WTC11 (cell line): Measurements from ENCODE around the gene ITPK1. TPM values are rescaled to one million over a fixed set of nuclear protein-coding genes. Genes with fewer than 3 reads are reported as not detected.

Experiments used
- ATAC-seq: fragments of 200-7000 bp; cut with Tn5 transposase; 2 replicates; pipeline ENCODE4 v1.10.0; 2021; ENCODE audit warnings: mild to moderate bottlenecking, moderate library complexity
- CTCF ChIA-PET: fragments of 300-600 bp; sonication (Branson Sonifier 250); formaldehyde crosslinking; loops from one replicate; lab custom pipeline; 2021; ENCODE audit warnings: antibody characterized with exemption; lab: Charles Lee
- POLR2A ChIA-PET: fragments of 350-600 bp; sonication (Branson Sonifier 250); formaldehyde crosslinking; loops from one replicate; lab custom pipeline; 2021; ENCODE audit warnings: antibody characterized with exemption; lab: Charles Lee
- DNase-seq: peaks from one replicate; pipeline ENCODE4 v3.0.0; 2021; ENCODE audit warnings: low spot score
- H3K27ac Mint-ChIP-seq: 2 replicates; pipeline ENCODE4 v1.8.0; 2021; ENCODE audit warnings: mixed read lengths
- H3K27me3 Mint-ChIP-seq: 2 replicates; pipeline ENCODE4 v1.8.0; 2021; ENCODE audit warnings: low read depth, mild to moderate bottlenecking, moderate library complexity, mixed read lengths
- H3K36me3 Mint-ChIP-seq: 2 replicates; pipeline ENCODE4 v1.8.0; 2021; ENCODE audit warnings: mixed read lengths
- H3K4me1 Mint-ChIP-seq: 2 replicates; pipeline ENCODE4 v1.8.0; 2022; ENCODE audit warnings: mixed read lengths
- H3K4me3 Mint-ChIP-seq: 2 replicates; pipeline ENCODE4 v1.8.0; 2021; ENCODE audit warnings: mild to moderate bottlenecking, moderate library complexity, mixed read lengths
- H3K9me3 Mint-ChIP-seq: 2 replicates; pipeline ENCODE4 v1.8.0; 2021; ENCODE audit warnings: mixed read lengths
- ATF3 ChIP-seq: sonication (generic); formaldehyde crosslinking; conservative IDR thresholded peaks from 2 replicates; pipeline ENCODE4 v1.8.1; 2022; ENCODE audit warnings: mild to moderate bottlenecking, missing genetic modification reagents
- FOXK1 ChIP-seq: sonication (generic); formaldehyde crosslinking; IDR thresholded peaks from 2 replicates; pipeline ENCODE4 v1.8.0; 2022; ENCODE audit warnings: mild to moderate bottlenecking, moderate library complexity, missing genetic modification reagents
- FOXP1 ChIP-seq: sonication (generic); formaldehyde crosslinking; IDR thresholded peaks from 2 replicates; pipeline ENCODE4 v1.8.0; 2022; ENCODE audit warnings: missing genetic modification reagents, mild to moderate bottlenecking, moderate library complexity, borderline replicate concordance
- FOXP4 ChIP-seq: sonication (generic); formaldehyde crosslinking; IDR thresholded peaks from 2 replicates; pipeline ENCODE4 v1.8.0; 2022; ENCODE audit warnings: mild to moderate bottlenecking, missing genetic modification reagents
- GABPB1 ChIP-seq: sonication (generic); formaldehyde crosslinking; IDR thresholded peaks from 2 replicates; pipeline ENCODE4 v1.8.1; 2023; ENCODE audit warnings: mild to moderate bottlenecking, missing genetic modification reagents
- GRHL2 ChIP-seq: fragments of 250-450 bp; sonication (Bioruptor Pico); IDR thresholded peaks from 2 replicates; pipeline ENCODE4 v1.8.0; 2022; ENCODE audit warnings: mild to moderate bottlenecking, moderate library complexity; ENCODE audit not compliant: insufficient replicate concordance, severe bottlenecking
- GTF2I ChIP-seq: fragments of 250-450 bp; sonication (Bioruptor Pico); conservative IDR thresholded peaks from 2 replicates; pipeline ENCODE4 v1.4.0; 2021; ENCODE audit warnings: mild to moderate bottlenecking
- HMGA2 ChIP-seq: fragments of 250-450 bp; sonication (Bioruptor Pico); IDR thresholded peaks from 2 replicates; pipeline ENCODE4 v1.4.0; 2021; ENCODE audit warnings: mild to moderate bottlenecking, moderate library complexity
- KAT7 ChIP-seq: sonication (generic); formaldehyde crosslinking; IDR thresholded peaks from 2 replicates; pipeline ENCODE4 v1.8.1; 2023; ENCODE audit warnings: missing genetic modification reagents, mild to moderate bottlenecking, borderline replicate concordance
- PRRX2 ChIP-seq: fragments of 250-450 bp; sonication (Bioruptor Pico); IDR thresholded peaks from 2 replicates; pipeline ENCODE4 v1.8.0; 2021; ENCODE audit warnings: mild to moderate bottlenecking
- RORB ChIP-seq: fragments of 250-450 bp; sonication (Bioruptor Pico); IDR thresholded peaks from 2 replicates; pipeline ENCODE4 v1.9.0; 2021; ENCODE audit warnings: mild to moderate bottlenecking
- SMAD3 ChIP-seq: sonication (generic); formaldehyde crosslinking; IDR thresholded peaks from 2 replicates; pipeline ENCODE4 v1.8.0; 2022; ENCODE audit warnings: missing genetic modification reagents, mild to moderate bottlenecking, borderline replicate concordance
- TCF7 ChIP-seq: sonication (generic); formaldehyde crosslinking; IDR thresholded peaks from 2 replicates; pipeline ENCODE4 v1.8.0; 2022; ENCODE audit warnings: mild to moderate bottlenecking, low read depth, missing genetic modification reagents, moderate library complexity
- TEAD4 ChIP-seq: sonication (generic); formaldehyde crosslinking; IDR thresholded peaks from 2 replicates; pipeline ENCODE4 v1.8.0; 2022; ENCODE audit warnings: mild to moderate bottlenecking, missing genetic modification reagents
- TP53 ChIP-seq: sonication (generic); formaldehyde crosslinking; IDR thresholded peaks from 2 replicates; pipeline ENCODE4 v1.8.1; 2023; ENCODE audit warnings: mild to moderate bottlenecking, missing genetic modification reagents
- ZBTB21 ChIP-seq: sonication (generic); formaldehyde crosslinking; IDR thresholded peaks from 2 replicates; pipeline ENCODE4 v1.8.1; 2023; ENCODE audit warnings: mild to moderate bottlenecking, missing genetic modification reagents, borderline replicate concordance
- ZNF232 ChIP-seq: sonication (generic); formaldehyde crosslinking; IDR thresholded peaks from 2 replicates; pipeline ENCODE4 v1.8.0; 2022; ENCODE audit warnings: mild to moderate bottlenecking, missing genetic modification reagents
- ZNF396 ChIP-seq: fragments of 250-450 bp; sonication (Bioruptor Pico); IDR thresholded peaks from 2 replicates; pipeline ENCODE4 v1.8.0; 2021; ENCODE audit warnings: mild to moderate bottlenecking, moderate library complexity, borderline replicate concordance
- total RNA-seq: library from RNA; stranded (reverse); gene quantifications from 3 replicates; pipeline ENCODE4 v1.2.3, GENCODE V29; 2021
- TF ChIP-seq, protein P1 (sequence below): sonication (generic); formaldehyde crosslinking; IDR thresholded peaks from 2 replicates; pipeline ENCODE4 v1.8.0; 2022; ENCODE audit warnings: mild to moderate bottlenecking, missing genetic modification reagents
- TF ChIP-seq, protein P2 (sequence below): sonication (generic); formaldehyde crosslinking; IDR thresholded peaks from 2 replicates; pipeline ENCODE4 v1.8.1; 2022; ENCODE audit warnings: low read depth, missing genetic modification reagents, borderline replicate concordance
- TF ChIP-seq, protein P3 (sequence below): sonication (generic); formaldehyde crosslinking; IDR thresholded peaks from 2 replicates; pipeline ENCODE4 v1.8.1; 2022; ENCODE audit warnings: mild to moderate bottlenecking, missing genetic modification reagents, moderate library complexity, borderline replicate concordance
- TF ChIP-seq, protein P4 (sequence below): sonication (generic); formaldehyde crosslinking; IDR thresholded peaks from 2 replicates; pipeline ENCODE4 v1.8.1; 2022; ENCODE audit warnings: low read depth, mild to moderate bottlenecking, moderate library complexity, missing genetic modification reagents, borderline replicate concordance
- TF ChIP-seq, protein P5 (sequence below): sonication (generic); formaldehyde crosslinking; IDR thresholded peaks from 2 replicates; pipeline ENCODE4 v1.8.0; 2023; ENCODE audit warnings: mild to moderate bottlenecking, missing genetic modification reagents

The ITPK1 gene
- total RNA-seq, 1 experiment from 2014 or later = 144 TPM

- TF ChIP-seq, protein P1, sequence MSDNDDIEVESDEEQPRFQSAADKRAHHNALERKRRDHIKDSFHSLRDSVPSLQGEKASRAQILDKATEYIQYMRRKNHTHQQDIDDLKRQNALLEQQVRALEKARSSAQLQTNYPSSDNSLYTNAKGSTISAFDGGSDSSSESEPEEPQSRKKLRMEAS (CRISPR knock-in tag) = no peak
- TF ChIP-seq TEAD4 = no peak
- no peak for TF ChIP-seq TP53 (CRISPR knock-in tag)
- no peak for TF ChIP-seq GTF2I (CRISPR knock-in tag)
- no peak for TF ChIP-seq ZNF396
- no peak for TF ChIP-seq RORB
- no peak for TF ChIP-seq ZBTB21 (CRISPR knock-in tag)
- TF ChIP-seq, protein P2, sequence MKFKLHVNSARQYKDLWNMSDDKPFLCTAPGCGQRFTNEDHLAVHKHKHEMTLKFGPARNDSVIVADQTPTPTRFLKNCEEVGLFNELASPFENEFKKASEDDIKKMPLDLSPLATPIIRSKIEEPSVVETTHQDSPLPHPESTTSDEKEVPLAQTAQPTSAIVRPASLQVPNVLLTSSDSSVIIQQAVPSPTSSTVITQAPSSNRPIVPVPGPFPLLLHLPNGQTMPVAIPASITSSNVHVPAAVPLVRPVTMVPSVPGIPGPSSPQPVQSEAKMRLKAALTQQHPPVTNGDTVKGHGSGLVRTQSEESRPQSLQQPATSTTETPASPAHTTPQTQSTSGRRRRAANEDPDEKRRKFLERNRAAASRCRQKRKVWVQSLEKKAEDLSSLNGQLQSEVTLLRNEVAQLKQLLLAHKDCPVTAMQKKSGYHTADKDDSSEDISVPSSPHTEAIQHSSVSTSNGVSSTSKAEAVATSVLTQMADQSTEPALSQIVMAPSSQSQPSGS (CRISPR knock-in tag) = no peak
- TF ChIP-seq GRHL2 (CRISPR knock-in tag) = no peak
- no peak for TF ChIP-seq SMAD3 (CRISPR knock-in tag)
- no peak for TF ChIP-seq KAT7 (CRISPR knock-in tag)
- TF ChIP-seq, all 79 proteins: peak for 0
These were observed 12.2 kb downstream of the ITPK1 start (continued) for GRCh38 chr14:93103392-93104080.

DNA sequence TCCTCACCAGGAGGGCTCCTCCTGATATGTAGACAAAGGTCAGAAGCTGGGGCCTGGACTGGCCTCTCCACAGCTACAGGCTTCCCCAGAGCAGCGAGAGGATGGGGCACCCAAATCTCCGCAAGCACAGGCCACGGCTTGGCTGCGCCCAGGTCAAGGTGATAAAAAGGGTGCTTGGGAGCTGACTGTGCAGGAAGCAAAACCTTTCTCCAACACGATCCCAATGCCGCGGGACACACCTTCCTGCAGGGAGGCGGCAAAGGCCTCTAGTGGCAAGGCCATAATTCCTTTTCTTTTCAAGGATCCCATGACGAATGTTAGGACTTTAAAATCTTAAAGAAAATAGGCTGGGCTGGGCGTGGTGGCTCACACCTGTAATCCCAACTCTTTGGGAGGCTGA is 13.6 kb downstream of the ITPK1 start:
- POLR2A ChIA-PET = no interaction called here
- Mint-ChIP-seq H3K27me3 (no peaks in the 10 kb centered on the region), H3K36me3 (no peaks in the 10 kb centered on the region), H3K27ac (no peak overlapping the region), H3K4me3 (no peak overlapping the region), H3K9me3 (no peaks in the 10 kb centered on the region), H3K4me1 (peaks cover 53% of the 10 kb centered on the region)
- CTCF ChIA-PET = interaction anchor here (1.3 to 10.7 kb wide), 4 partner anchors 8 to 150 kb away, joined by 3 to 118 read pairs (median 6); partner anchors contain the start of gene ITPK1
- DNase-seq = no peak
- TF ChIP-seq TEAD4 (no peak), ZNF232 (CRISPR knock-in tag) (no peak), FOXK1 (no peak)
- ATAC-seq = no peak

DNA sequence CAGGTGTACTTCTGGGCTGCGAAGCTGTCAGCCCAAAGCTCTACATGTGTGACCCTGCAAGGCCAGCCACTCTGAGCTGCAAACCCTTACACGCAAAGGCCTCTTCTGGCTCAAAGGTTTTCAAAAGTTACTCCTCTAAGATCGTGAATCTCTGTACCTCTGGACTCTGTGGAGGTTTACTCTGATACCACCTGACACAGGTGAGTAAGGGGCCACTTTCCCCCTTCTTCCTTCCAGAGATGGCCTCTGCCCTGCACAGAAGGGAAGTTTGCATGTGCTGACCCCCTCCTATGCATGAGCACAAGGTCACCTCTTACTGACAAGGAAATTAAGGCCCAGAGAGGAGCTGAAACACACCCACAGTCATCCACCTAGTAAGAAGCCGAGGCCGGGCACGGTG is 14.5 kb downstream of the ITPK1 start:
- CTCF ChIA-PET = interaction anchor here (0.9 to 10.7 kb wide), 5 partner anchors 9 to 149 kb away, joined by 3 to 118 read pairs (median 3); partner anchors contain the start of gene ITPK1
- H3K27ac Mint-ChIP-seq = peak overlapping the region; percentile 73; the same call in 1 of the 2 replicates
- TF ChIP-seq, protein P3, sequence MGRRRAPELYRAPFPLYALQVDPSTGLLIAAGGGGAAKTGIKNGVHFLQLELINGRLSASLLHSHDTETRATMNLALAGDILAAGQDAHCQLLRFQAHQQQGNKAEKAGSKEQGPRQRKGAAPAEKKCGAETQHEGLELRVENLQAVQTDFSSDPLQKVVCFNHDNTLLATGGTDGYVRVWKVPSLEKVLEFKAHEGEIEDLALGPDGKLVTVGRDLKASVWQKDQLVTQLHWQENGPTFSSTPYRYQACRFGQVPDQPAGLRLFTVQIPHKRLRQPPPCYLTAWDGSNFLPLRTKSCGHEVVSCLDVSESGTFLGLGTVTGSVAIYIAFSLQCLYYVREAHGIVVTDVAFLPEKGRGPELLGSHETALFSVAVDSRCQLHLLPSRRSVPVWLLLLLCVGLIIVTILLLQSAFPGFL (CRISPR knock-in tag) = no peak
- TF ChIP-seq ATF3 (CRISPR knock-in tag) (no peak), GABPB1 (CRISPR knock-in tag) (no peak), FOXP4 (CRISPR knock-in tag) (no peak), TCF7 (CRISPR knock-in tag) (no peak), ZNF396 (no peak), HMGA2 (CRISPR knock-in tag) (no peak), TEAD4 (no peak), PRRX2 (no peak), FOXP1 (CRISPR knock-in tag) (no peak)
- TF ChIP-seq, protein P4, sequence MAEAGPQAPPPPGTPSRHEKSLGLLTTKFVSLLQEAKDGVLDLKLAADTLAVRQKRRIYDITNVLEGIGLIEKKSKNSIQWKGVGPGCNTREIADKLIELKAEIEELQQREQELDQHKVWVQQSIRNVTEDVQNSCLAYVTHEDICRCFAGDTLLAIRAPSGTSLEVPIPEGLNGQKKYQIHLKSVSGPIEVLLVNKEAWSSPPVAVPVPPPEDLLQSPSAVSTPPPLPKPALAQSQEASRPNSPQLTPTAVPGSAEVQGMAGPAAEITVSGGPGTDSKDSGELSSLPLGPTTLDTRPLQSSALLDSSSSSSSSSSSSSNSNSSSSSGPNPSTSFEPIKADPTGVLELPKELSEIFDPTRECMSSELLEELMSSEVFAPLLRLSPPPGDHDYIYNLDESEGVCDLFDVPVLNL (CRISPR knock-in tag) = no peak
- TF ChIP-seq, protein P5, sequence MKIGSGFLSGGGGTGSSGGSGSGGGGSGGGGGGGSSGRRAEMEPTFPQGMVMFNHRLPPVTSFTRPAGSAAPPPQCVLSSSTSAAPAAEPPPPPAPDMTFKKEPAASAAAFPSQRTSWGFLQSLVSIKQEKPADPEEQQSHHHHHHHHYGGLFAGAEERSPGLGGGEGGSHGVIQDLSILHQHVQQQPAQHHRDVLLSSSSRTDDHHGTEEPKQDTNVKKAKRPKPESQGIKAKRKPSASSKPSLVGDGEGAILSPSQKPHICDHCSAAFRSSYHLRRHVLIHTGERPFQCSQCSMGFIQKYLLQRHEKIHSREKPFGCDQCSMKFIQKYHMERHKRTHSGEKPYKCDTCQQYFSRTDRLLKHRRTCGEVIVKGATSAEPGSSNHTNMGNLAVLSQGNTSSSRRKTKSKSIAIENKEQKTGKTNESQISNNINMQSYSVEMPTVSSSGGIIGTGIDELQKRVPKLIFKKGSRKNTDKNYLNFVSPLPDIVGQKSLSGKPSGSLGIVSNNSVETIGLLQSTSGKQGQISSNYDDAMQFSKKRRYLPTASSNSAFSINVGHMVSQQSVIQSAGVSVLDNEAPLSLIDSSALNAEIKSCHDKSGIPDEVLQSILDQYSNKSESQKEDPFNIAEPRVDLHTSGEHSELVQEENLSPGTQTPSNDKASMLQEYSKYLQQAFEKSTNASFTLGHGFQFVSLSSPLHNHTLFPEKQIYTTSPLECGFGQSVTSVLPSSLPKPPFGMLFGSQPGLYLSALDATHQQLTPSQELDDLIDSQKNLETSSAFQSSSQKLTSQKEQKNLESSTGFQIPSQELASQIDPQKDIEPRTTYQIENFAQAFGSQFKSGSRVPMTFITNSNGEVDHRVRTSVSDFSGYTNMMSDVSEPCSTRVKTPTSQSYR (CRISPR knock-in tag) = no peak

More for the DNA sequence above, 14.5 kb downstream of the ITPK1 start:
- Mint-ChIP-seq H3K4me1 (peaks cover 50% of the 10 kb centered on the region), H3K27me3 (no peaks in the 10 kb centered on the region), H3K36me3 (no peaks in the 10 kb centered on the region), H3K4me3 (no peak overlapping the region), H3K9me3 (no peaks in the 10 kb centered on the region)
- DNase-seq = no peak
- ATAC-seq = no peak
- POLR2A ChIA-PET = no interaction called here
